SK-N-SH (cell line): ENCODE results near the gene PPA2. TPM values are rescaled to one million over a fixed set of nuclear protein-coding genes. Genes with fewer than 3 reads are reported as not detected.

Source experiments
- CTCF ChIA-PET: fragments of 300-600, 350-600 bp; formaldehyde crosslinking; extraction: SDS; loops from one replicate; lab custom pipeline; 2021; lab: Yijun Ruan, JAX
- POLR2A ChIA-PET: fragments of 350-600 bp; sonication (Branson Sonifier 250); formaldehyde crosslinking; extraction: SDS; loops from one replicate; lab custom pipeline; 2020; ENCODE audit warnings: antibody characterized with exemption, inconsistent platforms; lab: Yijun Ruan, JAX
- DNase-seq: peaks from one replicate; pipeline ENCODE4 v3.0.0; 2012
- H2AFZ ChIP-seq: fragments of 200-600 bp; sonication (generic); 2 replicates; pipeline ENCODE4 v1.8.1; 2016; ENCODE audit warnings: antibody characterized with exemption, mild to moderate bottlenecking, low read depth
- H3F3A ChIP-seq: fragments of 200-600 bp; sonication (generic); replicated peaks from 2 replicates; pipeline ENCODE3; 2016; ENCODE audit warnings: antibody characterized with exemption, mild to moderate bottlenecking; ENCODE audit not compliant: insufficient read depth
- H3K27ac ChIP-seq, 2 experiments: fragments of 200-500 bp in 1 of 2; fragments of 200-600 bp in 1 of 2; sonication (Bioruptor generic) in 1 of 2; sonication (generic), shearing (Covaris generic) in 1 of 2; 2 replicates each; pipeline versions ENCODE4 v1.5.1 to v1.6.1; 2014 to 2016; ENCODE audit warnings: low read depth in 2 of 2, inconsistent platforms in 1 of 2, low read length in 1 of 2, mild to moderate bottlenecking in 1 of 2, mixed read lengths in 1 of 2
- H3K27me3 ChIP-seq: fragments of 200-600 bp; sonication (generic), shearing (Covaris generic); 2 replicates; pipeline ENCODE4 v1.6.1; 2016; ENCODE audit warnings: mixed run types; ENCODE audit not compliant: insufficient read depth
- H3K36me3 ChIP-seq, 2 experiments: fragments of 200-500 bp in 1 of 2; fragments of 200-600 bp in 1 of 2; sonication (Bioruptor generic) in 1 of 2; sonication (generic) in 1 of 2; replicated peaks in 1 of 2; 2 replicates each; pipeline versions ENCODE3 to v1.5.1; 2014 to 2016; ENCODE audit warnings: low read length in 1 of 2, mild to moderate bottlenecking in 1 of 2; ENCODE audit not compliant: insufficient read depth in 2 of 2, control insufficient read depth in 1 of 2
- H3K4me1 ChIP-seq, 2 experiments: fragments of 200-500 bp in 1 of 2; fragments of 200-600 bp in 1 of 2; sonication (Bioruptor generic) in 1 of 2; sonication (generic), shearing (Covaris generic) in 1 of 2; 2 replicates each; pipeline versions ENCODE4 v1.5.1 to v1.6.1; 2014 to 2016; ENCODE audit warnings: low read depth in 1 of 2, low read length in 1 of 2, mixed run types in 1 of 2; ENCODE audit not compliant: insufficient read depth in 2 of 2, control insufficient read depth in 1 of 2
- H3K4me2 ChIP-seq: fragments of 200-600 bp; sonication (generic), shearing (Covaris generic); 2 replicates; pipeline ENCODE4 v1.6.1; 2017; ENCODE audit warnings: mixed run types
- H3K4me3 ChIP-seq, 2 experiments: fragments of 200-500 bp in 1 of 2; fragments of 200-600 bp in 1 of 2; sonication (Bioruptor generic) in 1 of 2; sonication (generic), shearing (Covaris generic) in 1 of 2; 2 replicates each; pipeline versions ENCODE4 v1.5.1 to v1.8.1; 2014 to 2016; ENCODE audit warnings: low read depth in 2 of 2, inconsistent platforms in 1 of 2, low read length in 1 of 2, mild to moderate bottlenecking in 1 of 2, mixed read lengths in 1 of 2, moderate library complexity in 1 of 2
- H3K79me2 ChIP-seq: fragments of 200-600 bp; sonication (generic); 2 replicates; pipeline ENCODE4 v1.8.1; 2017; ENCODE audit warnings: mild to moderate bottlenecking; ENCODE audit not compliant: insufficient read depth
- H3K9ac ChIP-seq: fragments of 200-600 bp; sonication (generic); 2 replicates; pipeline ENCODE4 v1.6.1; 2017; ENCODE audit warnings: mixed run types
- H3K9me2 ChIP-seq: fragments of 200-600 bp; sonication (generic); 2 replicates; pipeline ENCODE4 v1.6.1; 2017; ENCODE audit warnings: mixed run types
- H3K9me3 ChIP-seq: fragments of 200-600 bp; sonication (generic); 2 replicates; pipeline ENCODE4 v1.6.1; 2017; ENCODE audit warnings: mixed run types, mild to moderate bottlenecking, moderate library complexity
- H4K20me1 ChIP-seq: fragments of 200-600 bp; sonication (generic); 2 replicates; pipeline ENCODE4 v1.6.1; 2017; ENCODE audit warnings: mild to moderate bottlenecking, mixed run types; ENCODE audit not compliant: insufficient read depth
- CTCF ChIP-seq: fragments of 200-600 bp; sonication (generic); IDR thresholded peaks from 2 replicates; pipeline ENCODE4 v1.6.1; 2017; ENCODE audit warnings: antibody characterized with exemption, mild to moderate bottlenecking, moderate library complexity
- ELF1 ChIP-seq: IDR thresholded peaks from 2 replicates; pipeline ENCODE4 v1.4.0; 2012
- EP300 ChIP-seq, 2 experiments: IDR thresholded peaks; 2 replicates each; pipeline versions ENCODE4 v1.4.0 to v1.6.1; 2012; ENCODE audit warnings: borderline replicate concordance in 1 of 2, low read depth in 1 of 2, low read length in 1 of 2
- EZH2phosphoT487 ChIP-seq: fragments of 200-600 bp; sonication (generic); IDR thresholded peaks from 2 replicates; pipeline ENCODE4 v1.6.1; 2017; ENCODE audit warnings: low read depth, mixed run types, mild to moderate bottlenecking, antibody characterized with exemption, moderate library complexity, borderline replicate concordance
- FOSL2 ChIP-seq: IDR thresholded peaks from 2 replicates; pipeline ENCODE4 v1.4.0; 2012; ENCODE audit warnings: low read depth, mild to moderate bottlenecking, moderate library complexity, borderline replicate concordance
- FOXJ3 ChIP-seq: sonication (generic); formaldehyde crosslinking; IDR thresholded peaks from 2 replicates; pipeline ENCODE4 v1.5.1; 2020; ENCODE audit warnings: mild to moderate bottlenecking, missing genetic modification reagents
- JUND ChIP-seq: IDR thresholded peaks from 2 replicates; pipeline ENCODE4 v1.4.0; 2012
- MXI1 ChIP-seq: IDR thresholded peaks from 2 replicates; pipeline ENCODE4 v1.6.1; 2012; ENCODE audit warnings: mild to moderate bottlenecking, low read depth, low read length, improper control_type of control experiment
- NRF1 ChIP-seq: IDR thresholded peaks from 2 replicates; pipeline ENCODE4 v1.6.1; 2012; ENCODE audit warnings: low read depth, mild to moderate bottlenecking, low read length
- RAD21 ChIP-seq: IDR thresholded peaks from 2 replicates; pipeline ENCODE4 v1.6.1; 2012; ENCODE audit warnings: mild to moderate bottlenecking, low read length
- REST ChIP-seq: IDR thresholded peaks from 2 replicates; pipeline ENCODE4 v1.6.1; 2012; ENCODE audit warnings: mild to moderate bottlenecking, low read depth, low read length, moderate library complexity
- RFX5 ChIP-seq: IDR thresholded peaks from 2 replicates; pipeline ENCODE4 v1.6.1; 2012; ENCODE audit warnings: mild to moderate bottlenecking, improper control_type of control experiment, low read length
- SIN3A ChIP-seq: IDR thresholded peaks from 2 replicates; pipeline ENCODE4 v1.6.1; 2012; ENCODE audit warnings: low read depth, mild to moderate bottlenecking, low read length, moderate library complexity, borderline replicate concordance
- SMC3 ChIP-seq: IDR thresholded peaks from 2 replicates; pipeline ENCODE4 v1.6.1; 2012; ENCODE audit warnings: low read depth, low read length, improper control_type of control experiment
- TAF1 ChIP-seq: IDR thresholded peaks from 2 replicates; pipeline ENCODE4 v1.6.1; 2012; ENCODE audit warnings: low read depth, mild to moderate bottlenecking, low read length, moderate library complexity, borderline replicate concordance
- TCF12 ChIP-seq: IDR thresholded peaks from 2 replicates; pipeline ENCODE4 v1.4.0; 2012
- TEAD4 ChIP-seq: IDR thresholded peaks from 2 replicates; pipeline ENCODE4 v1.4.0; 2012; ENCODE audit warnings: mild to moderate bottlenecking, borderline replicate concordance; ENCODE audit not compliant: insufficient read depth
- YY1 ChIP-seq: IDR thresholded peaks from 2 replicates; pipeline ENCODE4 v1.4.0; 2012; ENCODE audit warnings: low read depth, mild to moderate bottlenecking
- WGBS: methylation state at CpG from one replicate; pipeline ENCODE4 v1.1.6; 2017; ENCODE audit warnings: low lambda C conversion rate; 5-methylcytosine and 5-hydroxymethylcytosine counted together
- polyA plus RNA-seq, 3 experiments: library from polyadenylated mRNA; depleted of rRNA; stranded (reverse); fragments of >200 nt; gene quantifications; 2 replicates each; pipeline ENCODE4 v1.2.3, GENCODE V29; 2012
- TF ChIP-seq, protein P1 (sequence below): fragments of 150-350 bp; IDR thresholded peaks from 2 replicates; pipeline ENCODE4 v1.6.1; 2017; ENCODE audit warnings: antibody characterized with exemption, low read length, low read depth, borderline replicate concordance
- TF ChIP-seq, protein P2 (sequence below): IDR thresholded peaks from 2 replicates; pipeline ENCODE4 v1.4.0; 2012; ENCODE audit warnings: low read depth

The PPA2 gene
- polyA plus RNA-seq, 1 of the 3 experiments (the other 2 are of a cell fraction) = 57.8 TPM

GRCh38 chr4:105471566-105472176, 2.2 kb downstream of the PPA2 start:
- H3K79me2 ChIP-seq = peaks cover 64% of the 10 kb centered on the region
- POLR2A ChIA-PET = no interaction called here

More at GRCh38 chr4:105471566-105472176, 2.2 kb downstream of the PPA2 start:
- peak; percentile 73 for DNase-seq
- Histone ChIP-seq H2AFZ (no peak overlapping the region), H4K20me1 (no peaks in the 10 kb centered on the region), H3K9me2 (no peaks in the 10 kb centered on the region), H3K4me2 (peak overlapping the region; percentile 86), H3K36me3 (peaks cover 4 to 10% of the 10 kb centered on the region in 2 experiments), H3F3A (peaks cover 9% of the 10 kb centered on the region), H3K27ac (peak overlapping the region in 1 of 2 experiments; percentile 92; a peak in 2 of 4 replicates), H3K4me1 (peaks cover 8 to 20% of the 10 kb centered on the region in 2 experiments; a peak in 3 of 4 replicates), H3K9ac (peak overlapping the region; percentile 88; the same call in 1 of the 2 replicates), H3K4me3 (peak overlapping the region; percentile 84 to 90), H3K9me3 (no peaks in the 10 kb centered on the region), H3K27me3 (no peaks in the 10 kb centered on the region)
- 11% methylated on average over 10 of the region's 10 CpGs for WGBS
- TF ChIP-seq RFX5 = no peak
- TF ChIP-seq EP300 (IDR thresholded peaks at IDR 0.05; ENCODE audit: borderline replicate concordance in 1 of 2, low read depth in 1 of 2, low read length in 1 of 2) = no peak
- TF ChIP-seq TCF12 = no peak
- no peak for TF ChIP-seq FOXJ3
- TF ChIP-seq MXI1 = no peak
- TF ChIP-seq TEAD4 = no peak
- peak; percentile 77 for TF ChIP-seq CTCF
- no peak for TF ChIP-seq FOSL2
- peak; percentile 87 for TF ChIP-seq RAD21
- TF ChIP-seq YY1 = no peak
- TF ChIP-seq NRF1 = no peak
- TF ChIP-seq JUND = no peak
- no peak for TF ChIP-seq SIN3A
- no peak for TF ChIP-seq EZH2phosphoT487
- no peak for TF ChIP-seq ELF1
- TF ChIP-seq REST = no peak
- TF ChIP-seq, protein P1, sequence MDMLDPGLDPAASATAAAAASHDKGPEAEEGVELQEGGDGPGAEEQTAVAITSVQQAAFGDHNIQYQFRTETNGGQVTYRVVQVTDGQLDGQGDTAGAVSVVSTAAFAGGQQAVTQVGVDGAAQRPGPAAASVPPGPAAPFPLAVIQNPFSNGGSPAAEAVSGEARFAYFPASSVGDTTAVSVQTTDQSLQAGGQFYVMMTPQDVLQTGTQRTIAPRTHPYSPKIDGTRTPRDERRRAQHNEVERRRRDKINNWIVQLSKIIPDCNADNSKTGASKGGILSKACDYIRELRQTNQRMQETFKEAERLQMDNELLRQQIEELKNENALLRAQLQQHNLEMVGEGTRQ = no peak
- peak; percentile 82 for TF ChIP-seq SMC3
- TF ChIP-seq, protein P2, sequence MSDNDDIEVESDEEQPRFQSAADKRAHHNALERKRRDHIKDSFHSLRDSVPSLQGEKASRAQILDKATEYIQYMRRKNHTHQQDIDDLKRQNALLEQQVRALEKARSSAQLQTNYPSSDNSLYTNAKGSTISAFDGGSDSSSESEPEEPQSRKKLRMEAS = 0 out of 2 replicates have a peak, but pooled peaks have one; percentile 17
- TF ChIP-seq TAF1 = no peak
- CTCF ChIA-PET = interaction anchor here (0.6 to 3.2 kb wide), 18 partner anchors 9 to 563 kb away, joined by 3 to 39 read pairs (median 3); partner anchors contain the start of gene TET2
